HEK293 (cell line): ENCODE measurements around the gene TSPAN1.
A peak's percentile ranks its signal among the peaks of the same experiment; 100 is the strongest.

Source experiments
- AEBP2 ChIP-seq: fragments of 450-650 bp; formaldehyde crosslinking; IDR thresholded peaks from 2 replicates; pipeline ENCODE4 v1.5.1; 2016; ENCODE audit warnings: missing biosample characterization, missing genetic modification characterization, borderline replicate concordance
- BCL11A ChIP-seq: fragments of 450-650 bp; formaldehyde crosslinking; IDR thresholded peaks from 2 replicates; pipeline ENCODE4 v1.5.1; 2016; ENCODE audit warnings: low read depth, missing biosample characterization, missing genetic modification characterization
- BCL6B ChIP-seq: fragments of 450-650 bp; formaldehyde crosslinking; IDR thresholded peaks from 2 replicates; pipeline ENCODE4 v1.5.1; 2017; ENCODE audit warnings: missing biosample characterization, missing genetic modification characterization
- GLIS2 ChIP-seq: fragments of 450-650 bp; formaldehyde crosslinking; IDR thresholded peaks from 2 replicates; pipeline ENCODE4 v1.5.1; 2016; ENCODE audit warnings: missing biosample characterization, missing genetic modification characterization
- HOXA7 ChIP-seq: sonication (generic); formaldehyde crosslinking; IDR thresholded peaks from 2 replicates; pipeline ENCODE4 v1.8.1; 2022; ENCODE audit warnings: missing genetic modification reagents, borderline replicate concordance
- PRDM1 ChIP-seq: fragments of 450-650 bp; formaldehyde crosslinking; IDR thresholded peaks from 2 replicates; pipeline ENCODE4; 2016; ENCODE audit warnings: missing biosample characterization, missing genetic modification characterization
- PRDM10 ChIP-seq: fragments of 450-650 bp; formaldehyde crosslinking; IDR thresholded peaks from 2 replicates; pipeline ENCODE4 v1.5.1; 2016; ENCODE audit warnings: missing biosample characterization, missing genetic modification characterization
- SP3 ChIP-seq: fragments of 450-650 bp; formaldehyde crosslinking; IDR thresholded peaks from 2 replicates; pipeline ENCODE4 v1.5.1; 2016; ENCODE audit warnings: missing biosample characterization, missing genetic modification characterization
- TCF7L2 ChIP-seq: IDR thresholded peaks from 2 replicates; pipeline ENCODE4 v1.6.1; 2011; ENCODE audit warnings: low read depth, mild to moderate bottlenecking, inconsistent platforms, low read length, moderate library complexity, borderline replicate concordance
- WT1 ChIP-seq: fragments of 450-650 bp; formaldehyde crosslinking; IDR thresholded peaks from 2 replicates; pipeline ENCODE4 v1.5.1; 2016; ENCODE audit warnings: missing biosample characterization, missing genetic modification characterization
- ZBTB49 ChIP-seq: fragments of 450-650 bp; formaldehyde crosslinking; IDR thresholded peaks from 2 replicates; pipeline ENCODE4 v1.5.1; 2016; ENCODE audit warnings: missing biosample characterization, missing genetic modification characterization, low read depth
- ZBTB7A ChIP-seq: fragments of 450-650 bp; formaldehyde crosslinking; IDR thresholded peaks from 2 replicates; pipeline ENCODE4 v1.5.1; 2016; ENCODE audit warnings: low read depth, missing biosample characterization, missing genetic modification characterization
- ZFP69B ChIP-seq: fragments of 450-650 bp; formaldehyde crosslinking; IDR thresholded peaks from 2 replicates; pipeline ENCODE4 v1.5.1; 2016; ENCODE audit warnings: missing biosample characterization, missing genetic modification characterization
- ZNF248 ChIP-seq: fragments of 450-650 bp; formaldehyde crosslinking; IDR thresholded peaks from 2 replicates; pipeline ENCODE4 v1.5.1; 2017; ENCODE audit warnings: missing biosample characterization, missing genetic modification characterization
- ZNF341 ChIP-seq: fragments of 450-650 bp; formaldehyde crosslinking; IDR thresholded peaks from 2 replicates; pipeline ENCODE4; 2016; ENCODE audit warnings: low read depth, missing biosample characterization, missing genetic modification characterization
- ZNF37A ChIP-seq: fragments of 450-650 bp; IDR thresholded peaks from 2 replicates; pipeline ENCODE4 v1.5.1; 2018; ENCODE audit warnings: missing biosample characterization, missing genetic modification characterization
- ZNF394 ChIP-seq: fragments of 450-650 bp; formaldehyde crosslinking; IDR thresholded peaks from 2 replicates; pipeline ENCODE4 v1.5.1; 2016; ENCODE audit warnings: missing biosample characterization, missing genetic modification characterization, mild to moderate bottlenecking, moderate library complexity, borderline replicate concordance
- ZNF416 ChIP-seq: fragments of 450-650 bp; formaldehyde crosslinking; IDR thresholded peaks from 2 replicates; pipeline ENCODE4 v1.5.1; 2016; ENCODE audit warnings: missing biosample characterization, missing genetic modification characterization
- ZNF560 ChIP-seq: fragments of 450-650 bp; formaldehyde crosslinking; IDR thresholded peaks from 2 replicates; pipeline ENCODE4 v1.5.1; 2017; ENCODE audit warnings: missing biosample characterization, missing genetic modification characterization, borderline replicate concordance
- ZNF596 ChIP-seq: fragments of 450-650 bp; IDR thresholded peaks from 2 replicates; pipeline ENCODE4 v1.5.0; 2018; ENCODE audit warnings: missing biosample characterization, mild to moderate bottlenecking, missing genetic modification characterization, moderate library complexity
- ZNF610 ChIP-seq: fragments of 450-650 bp; formaldehyde crosslinking; IDR thresholded peaks from 2 replicates; pipeline ENCODE4 v1.5.1; 2016; ENCODE audit warnings: missing biosample characterization, missing genetic modification characterization, borderline replicate concordance
- ZNF626 ChIP-seq: fragments of 450-650 bp; sonication (Bioruptor Pico); formaldehyde crosslinking; IDR thresholded peaks from 2 replicates; pipeline ENCODE4 v1.5.1; 2018; ENCODE audit warnings: missing biosample characterization, missing genetic modification characterization, inconsistent platforms
- ZNF629 ChIP-seq: fragments of 450-650 bp; formaldehyde crosslinking; IDR thresholded peaks from 2 replicates; pipeline ENCODE4 v1.5.1; 2017; ENCODE audit warnings: missing biosample characterization, missing genetic modification characterization
- ZNF654 ChIP-seq: fragments of 450-650 bp; formaldehyde crosslinking; IDR thresholded peaks from 2 replicates; pipeline ENCODE4 v1.5.1; 2016; ENCODE audit warnings: low read depth, missing biosample characterization, missing genetic modification characterization
- ZNF707 ChIP-seq: fragments of 450-650 bp; formaldehyde crosslinking; IDR thresholded peaks from 2 replicates; pipeline ENCODE4 v1.5.1; 2016; ENCODE audit warnings: missing biosample characterization, missing genetic modification characterization
- ZNF843 ChIP-seq: fragments of 450-650 bp; formaldehyde crosslinking; IDR thresholded peaks from 2 replicates; pipeline ENCODE4 v1.5.1; 2016; ENCODE audit warnings: missing biosample characterization, missing genetic modification characterization
- ZSCAN4 ChIP-seq: fragments of 450-650 bp; formaldehyde crosslinking; IDR thresholded peaks from 2 replicates; pipeline ENCODE4 v1.5.1; 2017; ENCODE audit warnings: missing biosample characterization, missing genetic modification characterization

TSPAN1 gene

GRCh38 chr1:46181343-46182260 lies 6.7 kb downstream of the TSPAN1 start (continued):
- TF ChIP-seq AEBP2 (tag by site-specific recombination) = no peak
- no peak for TF ChIP-seq ZNF248
- TF ChIP-seq ZNF596 (tag by site-specific recombination) = no peak
- TF ChIP-seq BCL6B (tag by site-specific recombination) = no peak
- TF ChIP-seq TCF7L2 = no peak
- TF ChIP-seq ZNF654 = no peak
- no peak for TF ChIP-seq SP3 (tag by site-specific recombination)
- TF ChIP-seq ZNF707 (tag by site-specific recombination) = no peak
- TF ChIP-seq ZBTB49 (tag by site-specific recombination) = no peak
- TF ChIP-seq ZNF610 (tag by site-specific recombination) = no peak
- no peak for TF ChIP-seq ZNF629 (tag by site-specific recombination)
- TF ChIP-seq GLIS2 (tag by site-specific recombination) = no peak
- TF ChIP-seq ZSCAN4 = no peak
- no peak for TF ChIP-seq ZNF341
- TF ChIP-seq ZNF626 (tag by site-specific recombination) = no peak
- no peak for TF ChIP-seq ZNF416 (tag by site-specific recombination)
- TF ChIP-seq WT1 (tag by site-specific recombination) = no peak
- peak; percentile 51 for TF ChIP-seq ZNF843 (tag by site-specific recombination)
- TF ChIP-seq PRDM10 (tag by site-specific recombination) = peak; percentile 91
- TF ChIP-seq ZNF560 (tag by site-specific recombination) = no peak
- no peak for TF ChIP-seq PRDM1
- TF ChIP-seq HOXA7 = no peak
- TF ChIP-seq ZFP69B (tag by site-specific recombination) = no peak
- no peak for TF ChIP-seq BCL11A (tag by site-specific recombination)
- TF ChIP-seq ZNF394 = no peak; the same call in 1 of the 2 replicates
- no peak for TF ChIP-seq ZNF37A (tag by site-specific recombination)
- TF ChIP-seq ZBTB7A (tag by site-specific recombination) = no peak
